ENCODE measurements around the gene PRRX2. TPM values are rescaled to one million over a fixed set of nuclear protein-coding genes. Genes with fewer than 3 reads are reported as not detected.

PRRX2 gene
- total and polyA plus RNA-seq, 9 of the 15 experiments (the other 6 are each of a cell fraction or from before 2014, with no cell fraction given), result 0.21 TPM; not detected in 8

DNA sequence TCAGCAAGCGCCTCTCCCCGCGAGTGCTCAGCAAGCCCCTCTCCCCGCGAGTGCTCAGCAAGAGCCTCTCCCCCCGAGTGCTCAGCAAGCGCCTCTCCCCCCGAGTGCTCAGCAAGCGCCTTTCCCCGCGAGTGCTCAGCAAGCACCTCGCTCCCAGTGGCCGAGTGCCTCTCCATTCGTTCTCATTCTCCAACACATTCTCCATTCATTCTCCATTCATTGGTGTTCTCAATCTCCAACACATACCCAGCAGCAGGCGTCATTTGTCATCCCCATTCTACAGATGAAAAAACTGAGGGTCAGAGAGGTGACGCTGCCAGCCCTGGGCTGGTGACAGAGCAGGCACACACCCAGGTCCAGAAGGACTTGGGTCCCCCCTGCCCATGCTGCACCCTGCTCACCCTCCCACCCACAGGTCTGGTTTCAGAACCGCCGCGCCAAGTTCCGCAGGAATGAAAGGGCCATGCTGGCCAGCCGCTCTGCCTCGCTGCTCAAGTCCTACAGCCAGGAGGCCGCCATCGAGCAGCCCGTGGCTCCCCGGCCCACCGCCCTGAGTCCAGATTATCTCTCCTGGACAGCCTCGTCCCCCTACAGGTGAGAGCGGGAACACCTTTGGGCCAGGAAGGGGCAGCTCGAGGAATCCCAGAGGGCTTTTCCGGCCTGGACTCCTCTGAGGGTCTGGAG lies 54.9 kb downstream of the PRRX2 start (continued):
- TF ChIP-seq CCAR2 (IDR thresholded peaks at IDR 0.05; ENCODE audit: low read depth, low read length) (no peak), DPF2 (IDR thresholded peaks at IDR 0.05) (no peak), BCOR (IDR thresholded peaks at IDR 0.05) (peak; percentile 87), ZNF263 (CRISPR knock-in tag; IDR thresholded peaks at IDR 0.05; ENCODE audit: borderline replicate concordance) (0 out of 2 replicates have a peak, but pooled peaks have one; percentile 35), MCM7 (IDR thresholded peaks at IDR 0.05) (no peak), RBM25 (IDR thresholded peaks at IDR 0.05; ENCODE audit: low read depth, low read length, severe bottlenecking) (peak; percentile 19), RBBP5 (IDR thresholded peaks at IDR 0.05; ENCODE audit: borderline replicate concordance, insufficient read depth, low read length, poor library complexity, severe bottlenecking) (no peak), ZNF274 (IDR thresholded peaks at IDR 0.05; ENCODE audit: borderline replicate concordance, low read depth, low read length) (no peak), SMAD3 (CRISPR knock-in tag; conservative IDR thresholded peaks at IDR 0.05) (no peak), ZNF311 (CRISPR knock-in tag; IDR thresholded peaks at IDR 0.05) (no peak), TCF7L2 (IDR thresholded peaks at IDR 0.05; ENCODE audit: low read depth, low read length) (no peak)
- TF ChIP-seq, protein P1, sequence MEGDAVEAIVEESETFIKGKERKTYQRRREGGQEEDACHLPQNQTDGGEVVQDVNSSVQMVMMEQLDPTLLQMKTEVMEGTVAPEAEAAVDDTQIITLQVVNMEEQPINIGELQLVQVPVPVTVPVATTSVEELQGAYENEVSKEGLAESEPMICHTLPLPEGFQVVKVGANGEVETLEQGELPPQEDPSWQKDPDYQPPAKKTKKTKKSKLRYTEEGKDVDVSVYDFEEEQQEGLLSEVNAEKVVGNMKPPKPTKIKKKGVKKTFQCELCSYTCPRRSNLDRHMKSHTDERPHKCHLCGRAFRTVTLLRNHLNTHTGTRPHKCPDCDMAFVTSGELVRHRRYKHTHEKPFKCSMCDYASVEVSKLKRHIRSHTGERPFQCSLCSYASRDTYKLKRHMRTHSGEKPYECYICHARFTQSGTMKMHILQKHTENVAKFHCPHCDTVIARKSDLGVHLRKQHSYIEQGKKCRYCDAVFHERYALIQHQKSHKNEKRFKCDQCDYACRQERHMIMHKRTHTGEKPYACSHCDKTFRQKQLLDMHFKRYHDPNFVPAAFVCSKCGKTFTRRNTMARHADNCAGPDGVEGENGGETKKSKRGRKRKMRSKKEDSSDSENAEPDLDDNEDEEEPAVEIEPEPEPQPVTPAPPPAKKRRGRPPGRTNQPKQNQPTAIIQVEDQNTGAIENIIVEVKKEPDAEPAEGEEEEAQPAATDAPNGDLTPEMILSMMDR (IDR thresholded peaks at IDR 0.05 in 2 of 3, conservative IDR thresholded peaks at IDR 0.05 in 1 of 3; ENCODE audit: insufficient read depth in 2 of 3, low read depth in 1 of 3, low read length in 3 of 3), result peak; percentile 58 to 78 (median 71)
- TF ChIP-seq, protein P2, sequence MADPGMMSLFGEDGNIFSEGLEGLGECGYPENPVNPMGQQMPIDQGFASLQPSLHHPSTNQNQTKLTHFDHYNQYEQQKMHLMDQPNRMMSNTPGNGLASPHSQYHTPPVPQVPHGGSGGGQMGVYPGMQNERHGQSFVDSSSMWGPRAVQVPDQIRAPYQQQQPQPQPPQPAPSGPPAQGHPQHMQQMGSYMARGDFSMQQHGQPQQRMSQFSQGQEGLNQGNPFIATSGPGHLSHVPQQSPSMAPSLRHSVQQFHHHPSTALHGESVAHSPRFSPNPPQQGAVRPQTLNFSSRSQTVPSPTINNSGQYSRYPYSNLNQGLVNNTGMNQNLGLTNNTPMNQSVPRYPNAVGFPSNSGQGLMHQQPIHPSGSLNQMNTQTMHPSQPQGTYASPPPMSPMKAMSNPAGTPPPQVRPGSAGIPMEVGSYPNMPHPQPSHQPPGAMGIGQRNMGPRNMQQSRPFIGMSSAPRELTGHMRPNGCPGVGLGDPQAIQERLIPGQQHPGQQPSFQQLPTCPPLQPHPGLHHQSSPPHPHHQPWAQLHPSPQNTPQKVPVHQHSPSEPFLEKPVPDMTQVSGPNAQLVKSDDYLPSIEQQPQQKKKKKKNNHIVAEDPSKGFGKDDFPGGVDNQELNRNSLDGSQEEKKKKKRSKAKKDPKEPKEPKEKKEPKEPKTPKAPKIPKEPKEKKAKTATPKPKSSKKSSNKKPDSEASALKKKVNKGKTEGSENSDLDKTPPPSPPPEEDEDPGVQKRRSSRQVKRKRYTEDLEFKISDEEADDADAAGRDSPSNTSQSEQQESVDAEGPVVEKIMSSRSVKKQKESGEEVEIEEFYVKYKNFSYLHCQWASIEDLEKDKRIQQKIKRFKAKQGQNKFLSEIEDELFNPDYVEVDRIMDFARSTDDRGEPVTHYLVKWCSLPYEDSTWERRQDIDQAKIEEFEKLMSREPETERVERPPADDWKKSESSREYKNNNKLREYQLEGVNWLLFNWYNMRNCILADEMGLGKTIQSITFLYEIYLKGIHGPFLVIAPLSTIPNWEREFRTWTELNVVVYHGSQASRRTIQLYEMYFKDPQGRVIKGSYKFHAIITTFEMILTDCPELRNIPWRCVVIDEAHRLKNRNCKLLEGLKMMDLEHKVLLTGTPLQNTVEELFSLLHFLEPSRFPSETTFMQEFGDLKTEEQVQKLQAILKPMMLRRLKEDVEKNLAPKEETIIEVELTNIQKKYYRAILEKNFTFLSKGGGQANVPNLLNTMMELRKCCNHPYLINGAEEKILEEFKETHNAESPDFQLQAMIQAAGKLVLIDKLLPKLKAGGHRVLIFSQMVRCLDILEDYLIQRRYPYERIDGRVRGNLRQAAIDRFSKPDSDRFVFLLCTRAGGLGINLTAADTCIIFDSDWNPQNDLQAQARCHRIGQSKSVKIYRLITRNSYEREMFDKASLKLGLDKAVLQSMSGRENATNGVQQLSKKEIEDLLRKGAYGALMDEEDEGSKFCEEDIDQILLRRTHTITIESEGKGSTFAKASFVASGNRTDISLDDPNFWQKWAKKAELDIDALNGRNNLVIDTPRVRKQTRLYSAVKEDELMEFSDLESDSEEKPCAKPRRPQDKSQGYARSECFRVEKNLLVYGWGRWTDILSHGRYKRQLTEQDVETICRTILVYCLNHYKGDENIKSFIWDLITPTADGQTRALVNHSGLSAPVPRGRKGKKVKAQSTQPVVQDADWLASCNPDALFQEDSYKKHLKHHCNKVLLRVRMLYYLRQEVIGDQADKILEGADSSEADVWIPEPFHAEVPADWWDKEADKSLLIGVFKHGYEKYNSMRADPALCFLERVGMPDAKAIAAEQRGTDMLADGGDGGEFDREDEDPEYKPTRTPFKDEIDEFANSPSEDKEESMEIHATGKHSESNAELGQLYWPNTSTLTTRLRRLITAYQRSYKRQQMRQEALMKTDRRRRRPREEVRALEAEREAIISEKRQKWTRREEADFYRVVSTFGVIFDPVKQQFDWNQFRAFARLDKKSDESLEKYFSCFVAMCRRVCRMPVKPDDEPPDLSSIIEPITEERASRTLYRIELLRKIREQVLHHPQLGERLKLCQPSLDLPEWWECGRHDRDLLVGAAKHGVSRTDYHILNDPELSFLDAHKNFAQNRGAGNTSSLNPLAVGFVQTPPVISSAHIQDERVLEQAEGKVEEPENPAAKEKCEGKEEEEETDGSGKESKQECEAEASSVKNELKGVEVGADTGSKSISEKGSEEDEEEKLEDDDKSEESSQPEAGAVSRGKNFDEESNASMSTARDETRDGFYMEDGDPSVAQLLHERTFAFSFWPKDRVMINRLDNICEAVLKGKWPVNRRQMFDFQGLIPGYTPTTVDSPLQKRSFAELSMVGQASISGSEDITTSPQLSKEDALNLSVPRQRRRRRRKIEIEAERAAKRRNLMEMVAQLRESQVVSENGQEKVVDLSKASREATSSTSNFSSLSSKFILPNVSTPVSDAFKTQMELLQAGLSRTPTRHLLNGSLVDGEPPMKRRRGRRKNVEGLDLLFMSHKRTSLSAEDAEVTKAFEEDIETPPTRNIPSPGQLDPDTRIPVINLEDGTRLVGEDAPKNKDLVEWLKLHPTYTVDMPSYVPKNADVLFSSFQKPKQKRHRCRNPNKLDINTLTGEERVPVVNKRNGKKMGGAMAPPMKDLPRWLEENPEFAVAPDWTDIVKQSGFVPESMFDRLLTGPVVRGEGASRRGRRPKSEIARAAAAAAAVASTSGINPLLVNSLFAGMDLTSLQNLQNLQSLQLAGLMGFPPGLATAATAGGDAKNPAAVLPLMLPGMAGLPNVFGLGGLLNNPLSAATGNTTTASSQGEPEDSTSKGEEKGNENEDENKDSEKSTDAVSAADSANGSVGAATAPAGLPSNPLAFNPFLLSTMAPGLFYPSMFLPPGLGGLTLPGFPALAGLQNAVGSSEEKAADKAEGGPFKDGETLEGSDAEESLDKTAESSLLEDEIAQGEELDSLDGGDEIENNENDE (IDR thresholded peaks at IDR 0.05; ENCODE audit: low read depth, low read length), result no peak
- TF ChIP-seq, protein P3, sequence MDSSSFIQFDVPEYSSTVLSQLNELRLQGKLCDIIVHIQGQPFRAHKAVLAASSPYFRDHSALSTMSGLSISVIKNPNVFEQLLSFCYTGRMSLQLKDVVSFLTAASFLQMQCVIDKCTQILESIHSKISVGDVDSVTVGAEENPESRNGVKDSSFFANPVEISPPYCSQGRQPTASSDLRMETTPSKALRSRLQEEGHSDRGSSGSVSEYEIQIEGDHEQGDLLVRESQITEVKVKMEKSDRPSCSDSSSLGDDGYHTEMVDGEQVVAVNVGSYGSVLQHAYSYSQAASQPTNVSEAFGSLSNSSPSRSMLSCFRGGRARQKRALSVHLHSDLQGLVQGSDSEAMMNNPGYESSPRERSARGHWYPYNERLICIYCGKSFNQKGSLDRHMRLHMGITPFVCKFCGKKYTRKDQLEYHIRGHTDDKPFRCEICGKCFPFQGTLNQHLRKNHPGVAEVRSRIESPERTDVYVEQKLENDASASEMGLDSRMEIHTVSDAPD (CRISPR knock-in tag; IDR thresholded peaks at IDR 0.05), result no peak

Measured in K562 (cell line).